Endometrium (tissue), 2 donors: ENCODE results near the gene CC2D2A.
"Not testable (repeated sequence)": the region's sequence is repeated elsewhere in the genome, so short reads cannot be mapped to it uniquely, and the experiment has no call there.

Experiments
- FAIRE-seq: peaks from 2 replicates; lab custom pipeline; 2012; peaks lifted over from hg19 to GRCh38; lab: Jason Lieb, UNC
- donor health status: control.
- donor health status: control.

CC2D2A gene

GRCh38 chr4:15558561-15558960 is 88.9 kb downstream of the CC2D2A start:
- no peak for FAIRE-seq

DNA sequence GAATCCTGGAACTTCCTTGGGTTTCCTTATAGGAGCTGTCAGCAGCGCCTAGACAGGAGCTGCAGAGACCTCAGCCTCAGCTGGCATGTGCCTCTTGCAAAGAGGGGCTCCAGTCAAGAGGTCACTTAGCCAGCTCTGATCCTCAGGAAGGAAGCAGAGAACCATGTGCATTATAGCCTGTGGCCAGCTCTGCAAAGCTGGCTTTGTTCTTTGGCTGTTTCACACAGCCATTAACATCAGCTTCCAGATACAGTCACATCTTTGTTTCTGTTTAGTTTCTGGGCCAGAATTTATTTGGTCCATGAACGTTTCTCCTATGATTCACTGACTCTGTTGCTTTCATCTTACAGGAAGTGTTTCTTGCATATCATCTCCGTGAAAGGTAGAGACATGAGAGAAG is 92.4 kb downstream of the CC2D2A start:
- FAIRE-seq: no peak

DNA sequence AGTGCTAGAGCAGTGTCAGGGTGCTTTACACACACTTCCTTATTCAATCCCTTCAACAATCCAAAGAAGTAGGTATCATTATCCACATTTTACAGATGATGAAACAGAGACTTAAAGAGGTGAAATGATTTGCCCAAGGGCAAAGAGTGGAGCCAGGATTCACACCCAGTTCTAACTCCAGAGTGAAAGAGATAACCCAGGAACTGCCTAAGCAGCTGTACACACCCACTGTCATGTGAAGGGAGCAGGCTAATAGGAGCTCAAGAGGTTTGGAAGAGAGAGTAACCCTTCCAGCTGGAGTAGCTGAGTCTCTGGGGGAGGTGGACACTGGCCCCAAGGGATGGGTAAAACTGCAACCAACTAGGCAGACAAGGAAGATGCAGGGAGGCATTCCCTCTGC is 92.9 kb downstream of the CC2D2A start:
- FAIRE-seq: no peak

DNA sequence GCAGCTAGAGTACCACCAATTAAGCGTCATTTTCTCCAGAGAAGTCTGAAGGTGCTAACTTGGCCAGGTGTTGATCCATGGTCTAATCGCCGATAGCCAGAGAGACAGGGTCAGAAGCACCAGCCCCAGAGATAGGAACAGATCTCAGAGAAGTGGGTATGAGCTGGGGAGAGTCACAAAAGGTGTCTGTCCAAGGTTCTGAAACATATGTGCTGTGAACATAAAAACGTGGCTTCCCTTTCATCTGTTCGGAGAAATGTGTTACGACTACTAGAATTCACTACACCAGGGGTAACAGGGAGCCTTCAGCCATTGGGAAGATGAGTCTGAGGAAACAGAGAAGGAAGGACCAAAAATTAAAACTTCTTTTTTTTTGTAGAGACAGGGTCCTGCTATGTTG is 94.2 kb downstream of the CC2D2A start:
- FAIRE-seq: no peak

- FAIRE-seq: no peak
Observed at GRCh38 chr4:15568821-15569220, 99.1 kb downstream of the CC2D2A start.

- no peak for FAIRE-seq
Observed at GRCh38 chr4:15569746-15570145, 100.1 kb downstream of the CC2D2A start.

- FAIRE-seq: no peak
Observed at GRCh38 chr4:15575966-15576365, 106.3 kb downstream of the CC2D2A start.

DNA sequence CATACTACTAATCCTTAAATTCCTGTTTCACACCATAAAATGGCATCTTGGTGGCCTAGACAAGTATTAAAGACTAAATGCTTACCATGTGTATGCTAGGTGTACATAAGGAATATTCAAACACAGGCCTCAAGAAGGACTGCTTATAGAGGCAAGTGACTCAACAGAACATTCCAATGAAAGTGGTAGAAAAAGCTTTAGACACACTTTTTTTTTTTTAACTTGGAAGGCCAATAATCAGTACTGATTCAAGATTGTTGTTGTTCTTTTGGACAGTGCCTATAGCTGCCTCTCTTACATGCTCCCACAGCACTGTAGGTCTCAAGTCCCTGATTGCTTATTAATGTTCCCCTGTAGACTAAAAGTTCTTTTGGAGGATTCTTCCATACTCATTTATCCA is 107.8 kb downstream of the CC2D2A start:
- no peak for FAIRE-seq

- FAIRE-seq: no peak
Observed at GRCh38 chr4:15584785-15585184, 115.1 kb downstream of the CC2D2A start.

- FAIRE-seq: no peak
Observed at GRCh38 chr4:15585331-15585730, 115.6 kb downstream of the CC2D2A start.

- FAIRE-seq: peak; percentile 8
Observed at GRCh38 chr4:15586066-15586465, 116.4 kb downstream of the CC2D2A start.

- no peak for FAIRE-seq
Observed at GRCh38 chr4:15587649-15588048, 118.0 kb downstream of the CC2D2A start.

- no peak for FAIRE-seq
Observed at GRCh38 chr4:15592799-15593198, 123.1 kb downstream of the CC2D2A start.

GRCh38 chr4:15598644-15599043 is 129.0 kb downstream of the CC2D2A start:
- no peak for FAIRE-seq

GRCh38 chr4:15600176-15600575 is 130.5 kb downstream of the CC2D2A start:
- FAIRE-seq: no peak

DNA sequence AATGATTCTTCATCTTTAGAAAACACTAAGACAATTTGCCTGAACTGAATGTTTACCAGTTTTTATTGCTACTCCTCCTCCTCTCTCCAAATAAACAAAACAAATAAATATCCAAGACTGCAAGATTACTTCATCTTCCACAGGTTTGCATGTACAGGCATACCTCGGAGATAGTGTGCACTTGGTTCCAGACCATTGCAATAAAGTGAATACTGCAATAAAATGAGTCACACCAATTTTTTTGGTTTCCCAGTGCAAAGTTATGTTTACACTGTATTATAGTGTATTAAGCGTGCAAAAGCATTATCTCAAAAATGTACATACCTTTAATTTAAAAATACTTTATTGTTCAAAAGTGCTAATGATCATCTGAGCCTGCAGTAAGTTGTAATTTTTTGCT is 132.2 kb downstream of the CC2D2A start:
- no peak for FAIRE-seq

- no peak for FAIRE-seq
Observed at GRCh38 chr4:15605537-15605936, 135.9 kb downstream of the CC2D2A start.

DNA sequence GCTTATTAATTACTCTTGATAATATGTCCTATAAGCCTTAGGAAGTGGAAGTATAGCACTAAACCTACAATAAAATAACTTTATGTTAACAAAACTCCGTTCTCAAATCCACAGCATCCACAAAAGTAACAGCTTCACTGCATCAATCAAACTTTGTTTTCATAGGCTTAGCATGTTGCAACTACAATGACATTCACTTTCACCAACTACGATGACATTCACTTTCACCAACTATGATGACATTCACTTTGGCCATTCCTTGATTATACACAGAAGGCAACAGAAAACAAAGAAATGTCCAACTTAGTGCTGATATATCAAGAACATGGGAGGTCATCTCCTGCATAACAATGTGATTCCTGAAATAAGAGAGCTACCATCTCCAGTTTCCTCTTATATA is 141.2 kb downstream of the CC2D2A start:
- FAIRE-seq: no peak

DNA sequence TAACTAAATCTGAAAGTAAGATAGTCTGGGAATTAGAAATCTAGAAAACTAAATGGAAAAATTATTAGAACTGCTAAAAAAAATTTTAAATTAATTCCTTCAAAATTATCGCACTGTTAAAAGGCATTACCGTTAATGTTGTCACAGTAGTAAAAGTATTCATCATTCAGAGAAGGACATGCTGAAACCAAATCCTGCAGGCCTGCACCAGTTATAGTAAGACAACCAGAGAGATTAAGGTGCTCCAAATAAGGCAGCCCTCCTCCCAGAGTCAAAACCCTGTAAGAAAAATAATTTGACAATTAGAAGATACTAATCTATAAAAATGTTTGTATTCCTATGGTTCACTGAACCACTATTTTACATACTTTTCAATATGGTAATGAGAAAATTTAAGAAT is 142.5 kb downstream of the CC2D2A start:
- no peak for FAIRE-seq

GRCh38 chr4:15614891-15615290 is 145.2 kb downstream of the CC2D2A start:
- FAIRE-seq: not testable (repeated sequence)

- not testable (repeated sequence) for FAIRE-seq
Observed at GRCh38 chr4:15617407-15617806, 147.7 kb downstream of the CC2D2A start.

DNA sequence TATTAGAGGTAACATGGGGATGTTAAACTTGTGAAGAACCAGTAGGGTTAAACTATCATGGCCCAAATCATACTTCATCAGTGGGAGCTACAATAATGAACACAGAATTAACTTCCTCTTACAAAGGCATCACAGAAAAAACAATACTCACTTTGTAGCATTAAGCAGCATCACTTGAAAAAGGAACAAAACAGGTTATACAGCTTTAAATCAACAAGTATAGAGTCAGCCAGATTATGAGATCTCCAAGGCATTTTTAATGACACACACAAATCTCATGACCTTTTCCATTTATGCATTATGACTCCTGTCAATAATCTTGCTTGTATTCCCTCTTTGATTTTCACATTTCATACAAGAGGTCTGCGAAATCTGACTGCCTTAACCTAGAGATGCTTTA is 167.1 kb downstream of the CC2D2A start:
- no peak for FAIRE-seq

DNA sequence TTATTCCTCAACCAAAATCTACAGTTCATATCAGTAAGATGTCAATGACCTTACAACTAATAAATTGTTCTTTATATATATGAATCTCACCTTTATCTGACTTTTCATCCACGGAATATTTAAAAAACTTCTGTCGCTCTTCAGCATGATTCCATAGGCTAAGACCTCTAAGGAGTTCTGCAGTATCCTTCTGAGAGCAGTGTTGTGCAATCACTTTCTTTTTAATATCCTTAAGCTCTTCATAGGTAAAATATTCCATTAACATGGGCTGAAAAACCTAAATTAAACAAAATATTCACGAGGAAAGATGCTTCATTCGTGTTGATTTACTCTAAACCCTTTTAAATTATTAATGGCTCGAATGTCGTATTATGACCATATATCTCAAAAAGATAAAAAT is 168.7 kb downstream of the CC2D2A start:
- no peak for FAIRE-seq

DNA sequence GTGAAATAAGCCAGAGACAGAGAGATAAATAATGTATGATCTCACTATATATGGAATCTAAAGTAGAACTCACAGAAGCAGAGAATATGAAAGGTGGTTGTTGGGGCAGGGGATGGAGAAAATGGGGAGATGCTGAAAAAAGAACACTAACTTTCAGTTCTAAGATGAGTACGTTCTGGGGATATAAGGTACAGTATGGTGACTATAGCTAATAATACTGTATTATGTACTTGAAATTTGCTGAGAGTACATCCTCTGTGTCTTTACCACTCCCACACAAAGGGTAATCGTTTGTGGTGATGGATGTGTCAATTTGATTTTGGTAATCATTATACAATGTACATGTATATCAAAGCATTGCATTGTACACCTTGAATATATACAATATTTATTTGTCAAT is 178.9 kb downstream of the CC2D2A start:
- no peak for FAIRE-seq

- peak; percentile 53 for FAIRE-seq
Observed at GRCh38 chr4:15649914-15650545, 180.3 kb downstream of the CC2D2A start.
